Measurements from ENCODE around the gene TENM4.

Gene TENM4

DNA sequence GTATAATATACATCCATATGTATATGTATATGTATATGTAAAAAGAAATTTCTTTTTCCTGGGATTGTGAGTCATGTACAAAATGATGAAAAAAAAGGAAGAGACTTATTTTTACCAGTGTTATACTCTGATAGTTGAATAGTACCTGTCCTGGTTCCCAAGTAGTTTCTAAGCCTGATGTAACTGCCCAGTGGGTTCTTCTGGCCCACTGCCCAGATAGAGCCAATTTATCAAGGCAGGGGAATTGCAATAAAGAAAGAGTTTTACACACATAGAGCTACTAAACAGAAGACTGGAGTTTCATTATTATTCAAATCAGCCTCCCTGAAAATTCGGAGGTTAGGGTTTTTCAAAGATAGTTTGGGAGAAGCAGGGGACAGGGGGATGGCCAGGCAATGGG is 837.0 kb downstream of the TENM4 start:
- TF ChIP-seq TAF1 (IDR thresholded peaks at IDR 0.05; ENCODE audit: low read depth) (no peak), YY1 (IDR thresholded peaks at IDR 0.05; ENCODE audit: low read depth) (no peak), RAD21 (IDR thresholded peaks at IDR 0.05; ENCODE audit: low read depth) (no peak), TEAD4 (IDR thresholded peaks at IDR 0.05) (no peak), EP300 (IDR thresholded peaks at IDR 0.05; ENCODE audit: borderline replicate concordance) (no peak), ZBTB7A (IDR thresholded peaks at IDR 0.05; ENCODE audit: low read depth) (no peak), TCF12 (IDR thresholded peaks at IDR 0.05; ENCODE audit: low read depth) (no peak), CEBPB (IDR thresholded peaks at IDR 0.05) (no peak), NFIC (IDR thresholded peaks at IDR 0.05) (no peak), CREB1 (IDR thresholded peaks at IDR 0.05; ENCODE audit: low read depth) (no peak), FOXM1 (IDR thresholded peaks at IDR 0.05; ENCODE audit: borderline replicate concordance, low read depth) (no peak), EGR1 (IDR thresholded peaks at IDR 0.05) (no peak)
- TF ChIP-seq, protein P1, sequence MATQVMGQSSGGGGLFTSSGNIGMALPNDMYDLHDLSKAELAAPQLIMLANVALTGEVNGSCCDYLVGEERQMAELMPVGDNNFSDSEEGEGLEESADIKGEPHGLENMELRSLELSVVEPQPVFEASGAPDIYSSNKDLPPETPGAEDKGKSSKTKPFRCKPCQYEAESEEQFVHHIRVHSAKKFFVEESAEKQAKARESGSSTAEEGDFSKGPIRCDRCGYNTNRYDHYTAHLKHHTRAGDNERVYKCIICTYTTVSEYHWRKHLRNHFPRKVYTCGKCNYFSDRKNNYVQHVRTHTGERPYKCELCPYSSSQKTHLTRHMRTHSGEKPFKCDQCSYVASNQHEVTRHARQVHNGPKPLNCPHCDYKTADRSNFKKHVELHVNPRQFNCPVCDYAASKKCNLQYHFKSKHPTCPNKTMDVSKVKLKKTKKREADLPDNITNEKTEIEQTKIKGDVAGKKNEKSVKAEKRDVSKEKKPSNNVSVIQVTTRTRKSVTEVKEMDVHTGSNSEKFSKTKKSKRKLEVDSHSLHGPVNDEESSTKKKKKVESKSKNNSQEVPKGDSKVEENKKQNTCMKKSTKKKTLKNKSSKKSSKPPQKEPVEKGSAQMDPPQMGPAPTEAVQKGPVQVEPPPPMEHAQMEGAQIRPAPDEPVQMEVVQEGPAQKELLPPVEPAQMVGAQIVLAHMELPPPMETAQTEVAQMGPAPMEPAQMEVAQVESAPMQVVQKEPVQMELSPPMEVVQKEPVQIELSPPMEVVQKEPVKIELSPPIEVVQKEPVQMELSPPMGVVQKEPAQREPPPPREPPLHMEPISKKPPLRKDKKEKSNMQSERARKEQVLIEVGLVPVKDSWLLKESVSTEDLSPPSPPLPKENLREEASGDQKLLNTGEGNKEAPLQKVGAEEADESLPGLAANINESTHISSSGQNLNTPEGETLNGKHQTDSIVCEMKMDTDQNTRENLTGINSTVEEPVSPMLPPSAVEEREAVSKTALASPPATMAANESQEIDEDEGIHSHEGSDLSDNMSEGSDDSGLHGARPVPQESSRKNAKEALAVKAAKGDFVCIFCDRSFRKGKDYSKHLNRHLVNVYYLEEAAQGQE (IDR thresholded peaks at IDR 0.05; ENCODE audit: low read depth) = no peak
- TF ChIP-seq, protein P2, sequence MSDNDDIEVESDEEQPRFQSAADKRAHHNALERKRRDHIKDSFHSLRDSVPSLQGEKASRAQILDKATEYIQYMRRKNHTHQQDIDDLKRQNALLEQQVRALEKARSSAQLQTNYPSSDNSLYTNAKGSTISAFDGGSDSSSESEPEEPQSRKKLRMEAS (IDR thresholded peaks at IDR 0.05) = no peak
- TF ChIP-seq, protein P3, sequence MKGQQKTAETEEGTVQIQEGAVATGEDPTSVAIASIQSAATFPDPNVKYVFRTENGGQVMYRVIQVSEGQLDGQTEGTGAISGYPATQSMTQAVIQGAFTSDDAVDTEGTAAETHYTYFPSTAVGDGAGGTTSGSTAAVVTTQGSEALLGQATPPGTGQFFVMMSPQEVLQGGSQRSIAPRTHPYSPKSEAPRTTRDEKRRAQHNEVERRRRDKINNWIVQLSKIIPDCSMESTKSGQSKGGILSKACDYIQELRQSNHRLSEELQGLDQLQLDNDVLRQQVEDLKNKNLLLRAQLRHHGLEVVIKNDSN (IDR thresholded peaks at IDR 0.05) = no peak

Data from Ishikawa (cell line).